GM21576 (cell line): Measurements from ENCODE around the gene HTT.

ENCODE experiments used
- ATAC-seq: cut with Tn5 transposase; IDR thresholded peaks from one replicate; pipeline ENCODE4 v1.9.1; 2021; ENCODE audit warnings: mild to moderate bottlenecking, moderate library complexity; ENCODE audit not compliant: unreplicated experiment

The HTT gene

GRCh38 chr4:3215256-3215655 lies 140.8 kb downstream of the HTT start:
- no peak for ATAC-seq

DNA sequence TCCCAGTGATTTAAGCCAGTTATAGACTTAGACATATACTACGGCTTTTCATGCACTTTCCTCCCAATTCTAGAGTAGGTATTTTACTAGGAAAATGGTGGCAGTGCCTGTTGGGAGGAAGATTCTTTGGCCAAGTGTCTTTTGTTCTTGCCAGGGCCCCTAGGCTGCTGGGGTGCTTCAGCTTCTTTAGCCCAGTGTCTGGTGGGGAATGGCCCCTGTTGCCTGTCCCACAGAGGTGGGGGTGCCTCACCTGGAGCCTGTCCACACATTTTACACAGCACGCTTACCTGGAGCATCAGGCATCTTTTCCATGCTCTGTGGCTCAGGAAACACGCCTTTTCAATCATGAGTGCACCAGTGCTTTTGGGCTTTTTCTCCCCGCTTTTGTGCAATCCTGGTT lies 141.3 kb downstream of the HTT start:
- ATAC-seq, result no peak

DNA sequence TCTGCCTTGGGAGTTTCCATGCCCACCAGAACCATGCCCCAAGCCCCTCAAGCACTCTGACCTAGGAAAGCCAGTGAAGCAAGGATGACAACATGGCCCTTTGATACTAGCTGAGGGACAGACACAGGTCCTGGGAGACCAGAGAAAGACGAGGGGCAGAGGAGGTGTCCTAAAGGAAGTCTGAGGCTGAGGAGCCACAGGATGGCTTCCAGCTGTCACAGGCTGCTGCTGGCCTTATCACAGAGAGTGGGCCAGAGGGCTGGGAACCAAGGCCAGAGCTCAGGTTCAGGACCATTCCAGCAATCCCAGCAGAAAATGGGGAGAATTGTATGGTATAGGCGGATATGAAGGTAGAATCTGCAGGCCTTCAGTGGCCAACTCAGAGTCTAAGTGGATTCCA lies 142.8 kb downstream of the HTT start:
- ATAC-seq, result no peak

- ATAC-seq, result no peak
These were observed 143.3 kb downstream of the HTT start for GRCh38 chr4:3217771-3218170.

GRCh38 chr4:3218824-3219760 lies 144.6 kb downstream of the HTT start:
- ATAC-seq, result no peak

DNA sequence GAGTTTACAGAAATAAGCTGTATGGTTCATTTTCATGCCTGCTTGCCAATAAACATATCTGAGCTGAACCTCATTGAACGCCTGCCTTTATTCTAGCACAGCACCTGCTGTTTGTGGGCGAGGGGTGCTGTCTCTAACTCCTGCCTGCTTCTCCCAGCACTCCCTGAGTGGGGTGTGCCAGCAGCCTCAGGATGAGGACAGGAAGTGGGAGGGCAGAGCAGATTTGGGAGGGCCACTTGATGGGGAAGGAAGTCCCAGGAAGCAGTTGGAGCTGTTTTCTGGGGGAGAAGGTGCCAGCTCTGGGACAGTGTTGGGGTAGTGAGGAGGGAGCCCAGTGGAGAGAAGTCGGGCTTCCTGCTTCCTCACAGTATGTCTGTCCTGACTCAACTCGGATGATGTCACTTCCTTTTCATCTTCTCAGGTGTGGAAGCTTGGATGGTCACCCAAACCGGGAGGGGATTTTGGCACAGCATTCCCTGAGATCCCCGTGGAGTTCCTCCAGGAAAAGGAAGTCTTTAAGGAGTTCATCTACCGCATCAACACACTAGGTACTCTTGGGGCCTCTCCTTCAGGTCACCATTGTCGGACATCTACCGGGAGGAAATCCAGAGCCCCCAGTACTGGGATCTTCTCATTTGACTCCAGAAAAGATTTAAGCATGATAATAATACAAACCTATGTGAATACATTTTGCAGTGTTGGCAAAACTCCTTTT lies 145.4 kb downstream of the HTT start:
- no peak for ATAC-seq

GRCh38 chr4:3220476-3221183 lies 146.1 kb downstream of the HTT start:
- ATAC-seq, result no peak

DNA sequence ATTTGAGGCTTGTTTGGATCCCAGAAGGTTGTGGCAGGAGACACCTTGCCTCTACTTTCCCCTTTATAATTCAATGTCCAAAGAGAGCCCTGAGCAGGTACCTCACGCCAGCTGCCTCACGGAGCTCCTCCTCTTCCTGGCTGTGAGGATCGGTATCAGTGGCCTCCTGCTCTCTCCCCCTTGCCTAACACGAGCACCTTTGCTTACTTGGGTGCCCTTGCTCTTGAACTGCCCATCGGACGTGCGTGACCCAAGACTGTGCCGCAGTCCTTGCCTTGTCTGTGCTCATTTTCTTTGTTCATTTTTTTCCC lies 146.7 kb downstream of the HTT start:
- ATAC-seq, result no peak

- ATAC-seq, result no peak
These were observed 147.5 kb downstream of the HTT start for GRCh38 chr4:3221996-3222395.

- no peak for ATAC-seq
These were observed 148.9 kb downstream of the HTT start for GRCh38 chr4:3223346-3223745.

GRCh38 chr4:3223956-3224748 lies 149.7 kb downstream of the HTT start:
- ATAC-seq, result no peak

DNA sequence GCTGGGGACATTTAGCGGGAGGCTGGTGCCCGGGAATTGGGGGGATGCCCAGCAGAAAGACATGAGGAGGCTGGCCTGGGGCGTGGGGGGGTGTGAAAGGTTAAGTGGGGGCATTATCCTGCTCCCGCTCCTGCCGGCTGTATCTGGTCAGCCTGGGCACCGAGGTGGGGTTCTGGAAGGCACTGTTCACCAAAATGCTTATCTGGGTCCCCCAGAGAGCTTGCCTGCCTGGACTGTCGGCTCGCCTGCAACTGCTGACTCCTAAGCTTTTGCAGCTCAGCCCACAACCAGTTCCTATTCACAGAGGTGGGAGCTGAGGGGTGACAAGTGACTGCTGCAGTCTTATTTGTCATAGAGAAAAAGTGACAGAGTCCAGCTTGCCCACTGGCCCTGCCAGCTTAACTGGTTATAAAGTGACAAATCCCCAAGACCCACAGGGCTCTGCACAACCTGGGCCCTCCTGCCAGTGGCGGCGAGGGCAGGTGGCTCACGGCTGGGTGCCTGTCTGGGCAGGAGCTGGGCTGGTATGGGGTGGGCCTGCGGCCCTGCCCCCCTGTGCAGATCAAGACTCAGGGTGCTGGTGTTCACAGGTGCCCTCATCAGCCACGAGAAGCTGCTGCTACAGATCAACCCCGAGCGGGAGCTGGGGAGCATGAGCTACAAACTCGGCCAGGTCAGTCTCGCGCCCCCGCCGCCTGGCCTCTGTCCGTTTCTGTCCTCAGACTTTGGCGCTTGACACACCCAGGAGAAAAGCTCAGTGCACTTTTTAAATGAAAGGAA lies 150.8 kb downstream of the HTT start:
- no peak for ATAC-seq

DNA sequence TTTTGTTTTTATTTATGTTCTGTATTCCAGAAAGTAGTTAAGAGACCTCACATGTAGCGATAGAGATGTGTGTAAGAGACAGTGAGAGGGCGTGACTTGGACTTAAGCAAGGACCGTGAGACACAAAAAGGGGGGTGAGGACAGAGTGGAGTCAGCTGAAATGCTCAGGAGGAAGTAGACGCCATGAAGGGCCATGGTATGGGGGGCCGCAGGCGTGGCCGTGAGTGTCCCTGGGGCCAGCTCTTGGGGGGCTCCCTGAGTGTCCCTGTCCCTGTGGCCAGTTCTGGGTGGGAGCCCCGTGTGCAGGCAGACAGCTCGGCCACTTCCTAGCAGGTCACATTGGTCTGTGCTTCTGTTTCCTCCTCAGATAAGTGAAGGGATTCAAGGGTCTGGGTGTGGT lies 151.5 kb downstream of the HTT start:
- ATAC-seq, result no peak

GRCh38 chr4:3226467-3226866 lies 152.0 kb downstream of the HTT start:
- ATAC-seq, result no peak

DNA sequence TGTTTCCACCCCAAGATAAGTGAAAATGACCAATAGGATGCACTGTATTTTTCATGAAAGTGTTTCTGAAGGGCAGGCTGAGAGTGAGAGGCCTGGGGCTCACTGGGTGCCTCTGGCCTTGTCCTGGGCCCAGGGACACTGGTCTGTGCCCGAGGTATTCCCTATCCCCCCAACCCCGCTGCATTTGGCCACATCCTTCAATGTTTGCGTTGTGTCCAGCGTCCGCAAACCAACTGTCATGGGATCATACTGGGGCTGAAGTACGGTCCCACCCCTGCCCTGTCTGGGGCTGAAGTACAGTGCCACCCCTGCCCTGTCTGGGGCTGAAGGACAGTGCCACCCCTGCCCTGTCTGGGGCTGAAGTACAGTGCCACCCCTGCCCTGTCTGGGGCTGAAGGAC lies 152.5 kb downstream of the HTT start:
- no peak for ATAC-seq

- ATAC-seq, result no peak
These were observed 153.6 kb downstream of the HTT start for GRCh38 chr4:3227878-3228675.

- ATAC-seq, result no peak
These were observed 154.4 kb downstream of the HTT start for GRCh38 chr4:3228881-3229280.

DNA sequence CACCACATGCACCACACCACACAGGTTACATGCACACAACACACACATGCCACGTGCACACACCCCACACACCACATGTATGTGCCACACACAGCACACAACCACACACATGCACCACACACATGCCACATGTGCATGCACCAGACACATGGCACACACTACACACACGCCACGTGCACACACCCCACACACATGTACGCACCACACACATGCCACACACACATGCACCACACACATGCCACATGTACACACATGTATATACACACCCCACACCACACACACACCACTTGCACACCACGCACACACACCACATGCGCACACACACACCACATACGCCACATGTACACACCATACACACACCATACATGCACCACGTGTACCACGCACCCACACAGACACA lies 154.8 kb downstream of the HTT start:
- ATAC-seq, result no peak

DNA sequence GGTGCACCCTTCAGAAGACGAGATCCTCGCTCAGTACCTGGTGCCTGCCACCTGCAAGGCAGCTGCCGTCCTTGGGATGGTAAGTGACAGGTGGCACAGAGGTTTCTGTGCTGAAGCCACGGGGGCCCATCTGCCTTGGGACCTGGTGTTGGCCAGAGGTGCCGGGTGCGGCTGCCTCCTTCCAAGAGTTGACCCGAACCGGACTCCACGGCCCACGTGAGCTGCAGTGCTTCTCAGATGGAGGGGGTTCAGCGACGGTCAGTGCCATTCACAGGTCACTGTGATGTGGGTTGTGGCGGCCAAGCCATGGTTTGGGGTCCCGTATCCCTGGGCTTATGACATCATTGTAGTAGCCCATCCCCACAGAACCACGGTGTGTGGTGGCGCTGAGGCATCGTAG lies 155.5 kb downstream of the HTT start:
- ATAC-seq, result no peak
